A204.1 (cell line): ENCODE data around the gene KCNJ4.

Experiments
- FAIRE-seq: peaks from 2 replicates; lab custom pipeline; 2012; peaks lifted over from hg19 to GRCh38; lab: Jason Lieb, UNC

The KCNJ4 gene

GRCh38 chr22:38429499-38430068 is 25.4 kb downstream of the KCNJ4 start:
- no peak for FAIRE-seq

- FAIRE-seq: no peak
Measured at GRCh38 chr22:38428714-38429113, 26.3 kb downstream of the KCNJ4 start.

DNA sequence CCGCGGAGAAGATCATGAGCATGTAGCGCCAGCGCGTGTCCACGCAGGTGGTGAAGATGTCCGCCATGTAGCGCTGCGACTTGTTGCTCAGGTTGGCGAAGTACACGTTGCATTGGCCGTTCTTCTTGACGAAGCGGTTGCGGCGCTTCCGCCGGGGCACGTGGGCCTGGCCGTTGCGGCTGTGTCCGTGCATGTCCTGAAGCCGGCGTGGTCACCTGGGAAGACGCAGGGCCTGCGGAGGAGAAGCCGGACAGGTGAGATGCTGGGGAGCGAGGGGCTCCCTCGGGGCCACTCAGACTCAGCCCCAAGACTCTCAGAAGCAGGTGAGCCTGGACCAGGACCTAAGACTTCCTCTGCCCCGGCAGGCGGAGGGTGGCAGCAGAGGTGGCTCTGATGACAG is 27.1 kb downstream of the KCNJ4 start:
- FAIRE-seq: no peak

GRCh38 chr22:38427465-38427864 is 27.5 kb downstream of the KCNJ4 start:
- FAIRE-seq: no peak

GRCh38 chr22:38426628-38427027 is 28.4 kb downstream of the KCNJ4 start:
- no peak for FAIRE-seq

GRCh38 chr22:38424525-38425080 is 30.4 kb downstream of the KCNJ4 start:
- FAIRE-seq: no peak

- no peak for FAIRE-seq
Measured at GRCh38 chr22:38423512-38424503, 31.2 kb downstream of the KCNJ4 start.

DNA sequence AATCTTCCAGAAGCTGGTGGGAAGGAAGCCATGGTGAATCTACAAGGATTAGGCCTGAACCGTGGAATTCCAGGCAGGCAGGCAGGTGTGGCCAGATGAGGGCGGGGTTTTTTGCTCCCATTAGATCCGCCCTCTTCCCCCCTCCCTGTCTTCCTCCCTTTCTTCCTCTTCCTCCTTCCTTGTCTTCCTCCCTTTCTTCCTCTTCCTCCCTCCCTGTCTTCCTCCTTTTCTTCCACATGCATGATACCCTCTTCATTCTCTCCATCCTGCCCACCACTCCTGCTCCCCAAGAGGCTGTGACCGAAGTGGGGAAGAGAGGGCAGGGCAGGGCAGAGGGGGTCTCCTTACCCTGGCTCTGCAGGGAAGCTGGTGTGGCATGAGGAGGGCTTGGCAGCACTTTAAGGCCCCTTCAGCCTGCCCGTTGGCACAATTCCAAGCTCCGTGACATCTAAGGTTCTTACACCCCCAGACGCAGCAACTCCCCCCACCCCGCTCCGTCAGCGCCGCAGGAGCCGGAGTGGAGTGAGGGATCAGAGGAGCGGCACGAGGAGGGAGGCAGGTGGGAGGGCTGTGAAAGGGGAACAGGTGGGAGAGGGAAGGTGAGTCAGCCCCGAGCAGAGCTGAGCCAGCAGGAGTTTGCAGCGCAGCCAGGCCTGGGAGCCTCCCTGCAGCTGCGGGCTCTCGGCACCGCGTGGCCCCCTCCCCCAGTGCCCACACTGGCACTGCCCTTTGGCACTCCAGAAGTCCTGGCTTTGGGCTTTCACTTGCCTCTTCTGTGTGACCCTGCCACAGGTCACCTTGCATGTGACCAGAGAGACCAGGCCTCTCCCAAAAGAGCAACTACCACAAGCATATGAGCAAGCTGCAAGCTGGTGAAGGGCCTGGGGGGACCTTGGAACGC is 32.1 kb downstream of the KCNJ4 start:
- no peak for FAIRE-seq

DNA sequence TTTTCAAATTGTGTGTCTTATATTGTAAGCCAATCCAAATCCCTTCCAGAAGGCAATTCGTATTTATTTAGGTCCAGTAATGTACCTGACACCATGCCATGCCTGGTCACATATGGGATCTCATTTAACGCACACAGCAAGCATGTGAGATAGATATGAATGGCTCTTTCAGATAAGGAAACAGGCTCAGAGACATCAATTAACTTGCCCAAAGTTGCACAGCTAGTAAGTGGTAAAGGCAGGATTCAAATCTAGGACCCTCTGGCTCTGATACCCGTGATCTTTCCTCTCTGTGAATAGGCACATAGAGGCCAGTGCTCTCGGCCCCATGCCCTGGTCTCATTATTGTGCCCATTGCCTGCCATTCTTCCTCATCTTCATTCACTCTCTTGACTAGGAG is 34.3 kb downstream of the KCNJ4 start:
- no peak for FAIRE-seq

DNA sequence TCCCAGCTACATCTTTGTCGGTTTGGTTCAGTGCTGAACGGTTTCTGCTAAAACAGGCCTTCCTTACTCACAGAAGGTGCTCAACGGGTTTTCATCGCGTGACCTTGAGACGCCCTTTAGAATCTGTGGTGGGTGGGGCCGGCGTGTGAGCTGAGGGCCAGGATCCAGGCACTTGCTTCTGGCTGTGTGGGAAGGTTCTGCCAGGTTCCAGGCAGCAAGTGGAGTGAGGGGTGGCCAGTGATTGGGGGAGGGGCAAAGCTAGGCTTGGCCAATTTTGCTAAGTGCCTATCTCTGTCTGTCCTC is 35.2 kb downstream of the KCNJ4 start:
- FAIRE-seq: no peak

- FAIRE-seq: no peak
Measured at GRCh38 chr22:38419121-38419857, 35.7 kb downstream of the KCNJ4 start.

- no peak for FAIRE-seq
Measured at GRCh38 chr22:38418589-38418988, 36.4 kb downstream of the KCNJ4 start.

- no peak for FAIRE-seq
Measured at GRCh38 chr22:38417252-38418060, 37.5 kb downstream of the KCNJ4 start.

- no peak for FAIRE-seq
Measured at GRCh38 chr22:38416621-38417251, 38.3 kb downstream of the KCNJ4 start.

DNA sequence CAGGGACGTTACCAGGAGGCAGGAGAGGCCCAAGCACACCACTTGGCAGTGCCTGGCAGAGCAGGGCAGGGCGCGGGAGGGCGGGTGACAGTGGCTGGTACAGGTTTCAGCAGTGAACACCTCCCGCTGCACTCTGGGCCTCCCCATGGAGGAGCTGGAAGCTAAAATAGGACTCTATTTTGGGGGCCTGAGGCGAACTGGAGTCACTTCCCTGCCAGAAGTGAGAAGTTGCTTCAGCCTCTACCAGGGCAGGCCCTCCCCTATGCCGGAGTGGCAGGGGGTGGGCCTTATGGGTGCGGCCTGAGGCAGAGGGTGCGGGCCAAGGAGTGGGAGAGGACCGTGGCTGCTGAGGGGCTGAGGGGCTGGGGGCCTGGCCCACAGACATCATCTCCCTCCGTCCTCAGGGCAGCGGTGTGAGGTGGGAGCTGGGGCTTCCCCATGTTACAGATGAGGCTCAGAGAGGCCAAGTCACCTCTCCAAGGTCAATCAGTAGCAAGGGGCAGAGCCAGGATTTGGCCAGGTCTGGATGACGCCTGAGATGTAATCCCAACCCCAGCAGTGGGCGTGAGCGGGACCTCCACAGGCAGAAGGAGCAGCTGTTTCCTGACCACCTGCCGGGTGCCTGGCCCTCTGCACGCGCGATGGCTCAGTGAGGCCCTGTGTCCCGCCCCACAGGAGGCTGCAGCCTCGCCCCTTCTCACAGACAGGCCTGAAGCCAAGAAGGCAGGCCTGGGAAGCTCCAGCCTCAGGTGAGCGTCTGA is 39.3 kb downstream of the KCNJ4 start:
- no peak for FAIRE-seq

DNA sequence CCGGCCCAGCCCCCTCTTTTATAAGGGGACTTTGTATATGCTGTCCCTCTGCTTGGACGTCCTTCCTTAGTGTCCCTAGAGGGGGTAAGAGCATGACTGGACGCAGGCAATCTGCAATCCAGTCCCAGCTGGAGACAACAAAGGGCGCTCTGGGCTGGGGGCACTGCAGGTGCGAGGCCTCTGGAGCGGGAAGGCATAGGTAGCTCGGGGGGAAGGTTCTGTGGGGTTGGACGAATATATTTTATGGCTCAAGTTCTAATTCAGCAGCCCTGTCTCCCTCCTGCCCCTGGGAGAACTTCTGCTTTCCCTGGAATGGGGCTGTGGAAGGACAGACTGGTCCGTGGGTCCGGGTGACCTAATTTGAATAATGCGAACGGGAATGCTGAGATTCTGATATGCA is 40.0 kb downstream of the KCNJ4 start:
- FAIRE-seq: no peak

DNA sequence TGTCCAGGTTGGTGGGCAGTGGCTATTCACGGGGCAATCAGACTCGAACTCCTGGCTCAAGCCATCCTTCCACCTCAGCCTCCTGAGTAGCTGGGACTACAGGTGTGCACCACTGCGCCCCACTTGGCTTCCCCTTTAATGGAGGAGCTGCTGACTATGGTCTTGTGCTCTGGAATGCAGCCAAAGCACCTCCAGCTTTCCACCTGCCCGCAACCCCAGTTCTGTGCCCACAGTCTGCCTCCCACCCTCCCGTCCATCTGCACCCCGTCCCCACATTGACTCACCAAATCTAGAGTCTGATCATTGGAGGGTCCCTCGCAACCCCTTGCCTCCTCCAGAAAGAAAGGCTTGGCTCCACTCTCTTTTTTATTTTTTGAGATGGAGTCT is 41.0 kb downstream of the KCNJ4 start:
- FAIRE-seq: no peak

DNA sequence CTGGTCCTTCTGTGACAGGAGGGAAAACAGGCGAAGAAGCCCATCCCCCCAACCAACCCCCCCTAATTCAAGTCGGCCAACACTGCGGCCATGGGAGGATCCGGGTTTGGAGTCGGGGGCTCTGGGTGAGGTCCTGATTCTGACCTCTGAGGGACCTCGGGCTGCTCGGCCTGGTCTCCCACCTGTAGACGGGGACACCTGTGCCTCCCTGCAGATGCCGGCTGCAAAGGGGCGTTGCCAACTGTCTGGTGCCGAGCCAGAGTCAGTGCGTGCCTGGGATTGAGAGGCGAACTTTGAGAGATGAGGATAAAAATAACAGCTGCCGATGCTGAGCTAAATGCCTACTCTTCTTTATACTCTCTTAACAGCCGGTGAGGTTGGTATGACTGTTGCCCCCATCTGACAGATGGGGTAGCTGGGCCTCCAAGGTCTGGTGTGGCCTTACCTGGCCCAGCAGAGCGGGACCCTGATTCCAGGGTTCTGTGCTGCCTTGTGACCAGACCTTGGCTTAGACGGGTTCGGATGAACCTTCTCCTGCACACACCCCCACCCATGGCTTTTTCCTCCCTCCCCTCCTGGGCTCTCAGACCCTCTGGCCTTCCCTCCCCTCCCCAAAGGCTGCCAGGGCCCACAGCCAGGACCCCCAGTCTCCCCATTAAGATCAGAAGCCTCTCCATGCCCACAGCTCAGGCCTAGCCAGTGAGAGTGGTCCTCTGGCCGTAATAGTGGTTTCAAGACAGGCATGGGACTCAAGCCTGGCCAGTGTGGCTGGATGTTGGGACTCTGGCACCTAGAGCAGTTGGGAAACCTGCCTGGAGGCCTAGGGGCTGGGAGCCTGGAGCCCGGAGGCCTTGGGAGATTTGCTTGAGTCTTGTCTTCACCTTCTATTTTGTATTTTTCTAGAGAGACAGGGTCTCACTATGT is 41.7 kb downstream of the KCNJ4 start:
- no peak for FAIRE-seq
